IMR-90 (cell line): ENCODE results near the gene RBBP8.

Experiments used
- CEBPB ChIP-seq: IDR thresholded peaks from 2 replicates; pipeline ENCODE4 v1.6.1; 2012; ENCODE audit warnings: low read depth, low read length, improper control_type of control experiment
- CHD1 ChIP-seq: IDR thresholded peaks from 2 replicates; pipeline ENCODE4 v1.6.1; 2012; ENCODE audit warnings: low read depth, low read length, improper control_type of control experiment
- CTCF ChIP-seq: conservative IDR thresholded peaks from 2 replicates; pipeline ENCODE4 v1.5.1; 2012; ENCODE audit warnings: mild to moderate bottlenecking, low read depth, low read length, improper control_type of control experiment
- ELK1 ChIP-seq: fragments of 150-350 bp; IDR thresholded peaks from 2 replicates; pipeline ENCODE4 v1.6.1; 2016; ENCODE audit warnings: low read depth, mild to moderate bottlenecking, low read length, moderate library complexity, borderline replicate concordance
- FOS ChIP-seq: fragments of 150-350 bp; IDR thresholded peaks from 2 replicates; pipeline ENCODE4 v1.6.1; 2016; ENCODE audit warnings: low read depth, low read length
- MXI1 ChIP-seq: IDR thresholded peaks from 2 replicates; pipeline ENCODE4 v1.6.1; 2012; ENCODE audit warnings: low read depth, mild to moderate bottlenecking, low read length, moderate library complexity, borderline replicate concordance
- POLR2A ChIP-seq: IDR thresholded peaks from 2 replicates; pipeline ENCODE4 v1.6.1; 2012; ENCODE audit warnings: mild to moderate bottlenecking, low read depth, low read length
- RCOR1 ChIP-seq: IDR thresholded peaks from 2 replicates; pipeline ENCODE4 v1.6.1; 2012; ENCODE audit warnings: mild to moderate bottlenecking, low read length, improper control_type of control experiment; ENCODE audit not compliant: insufficient replicate concordance

GRCh38 chr18:22946846-22947245, 13.7 kb downstream of the RBBP8 start:
- TF ChIP-seq CHD1 (no peak), FOS (no peak), CEBPB (no peak), POLR2A (no peak), CTCF (no peak), ELK1 (no peak), MXI1 (no peak), RCOR1 (no peak)
